Tibial artery (tissue), 4 donors: ENCODE measurements around the gene BEGAIN.

Experiments
- DNase-seq, 2 donors: peaks; one replicate each; pipeline ENCODE4 v3.0.0-alpha.2; 2019
- H3K27ac ChIP-seq, 2 donors: fragments of 200-600 bp; sonication (generic) in 1 of 2; 1 replicate in 1 of 2; 2 replicates in 1 of 2; pipeline ENCODE4 v1.5.1; 2018 to 2019; ENCODE audit warnings: mild to moderate bottlenecking in 1 of 2
- H3K27me3 ChIP-seq, 2 donors: fragments of 200-600 bp; sonication (generic) in 1 of 2; one replicate each; pipeline versions ENCODE4 v1.5.1 to v1.6.0; 2016 to 2019
- H3K36me3 ChIP-seq, 3 donors: fragments of 200-600 bp; sonication (generic) in 2 of 3; one replicate each; pipeline ENCODE4 v1.5.1; 2016 to 2019; ENCODE audit warnings: mild to moderate bottlenecking in 2 of 3
- H3K4me1 ChIP-seq, 4 donors: fragments of 200-600 bp; sonication (generic) in 2 of 4; 1 replicate in 3 of 4; 2 replicates in 1 of 4; pipeline ENCODE4 v1.5.1; 2016 to 2019
- H3K4me3 ChIP-seq, 2 donors: fragments of 200-600 bp; sonication (generic) in 1 of 2; 1 replicate in 1 of 2; 2 replicates in 1 of 2; pipeline ENCODE4 v1.5.1; 2018 to 2019; ENCODE audit warnings: mild to moderate bottlenecking in 2 of 2
- H3K9me3 ChIP-seq, 3 donors: fragments of 200-600 bp; sonication (generic) in 1 of 3; one replicate each; pipeline ENCODE4 v1.5.1; 2016 to 2019
- intact Hi-C: fragments of 100-400 bp; cut with DNase I; formaldehyde crosslinking; loops from one replicate; pipeline ENCODE4 v1.15.0; 2023; ENCODE audit warnings: low total_unique reads
- TF ChIP-seq, protein P1 (sequence below), 2 experiments: fragments of 200-600 bp in 1 of 2; fragments of 450-650 bp in 1 of 2; IDR thresholded peaks; one replicate each; pipeline ENCODE4 v1.5.1; 2017 to 2019; ENCODE audit warnings: antibody characterized with exemption in 2 of 2, mild to moderate bottlenecking in 1 of 2, moderate library complexity in 1 of 2

The BEGAIN gene

DNA sequence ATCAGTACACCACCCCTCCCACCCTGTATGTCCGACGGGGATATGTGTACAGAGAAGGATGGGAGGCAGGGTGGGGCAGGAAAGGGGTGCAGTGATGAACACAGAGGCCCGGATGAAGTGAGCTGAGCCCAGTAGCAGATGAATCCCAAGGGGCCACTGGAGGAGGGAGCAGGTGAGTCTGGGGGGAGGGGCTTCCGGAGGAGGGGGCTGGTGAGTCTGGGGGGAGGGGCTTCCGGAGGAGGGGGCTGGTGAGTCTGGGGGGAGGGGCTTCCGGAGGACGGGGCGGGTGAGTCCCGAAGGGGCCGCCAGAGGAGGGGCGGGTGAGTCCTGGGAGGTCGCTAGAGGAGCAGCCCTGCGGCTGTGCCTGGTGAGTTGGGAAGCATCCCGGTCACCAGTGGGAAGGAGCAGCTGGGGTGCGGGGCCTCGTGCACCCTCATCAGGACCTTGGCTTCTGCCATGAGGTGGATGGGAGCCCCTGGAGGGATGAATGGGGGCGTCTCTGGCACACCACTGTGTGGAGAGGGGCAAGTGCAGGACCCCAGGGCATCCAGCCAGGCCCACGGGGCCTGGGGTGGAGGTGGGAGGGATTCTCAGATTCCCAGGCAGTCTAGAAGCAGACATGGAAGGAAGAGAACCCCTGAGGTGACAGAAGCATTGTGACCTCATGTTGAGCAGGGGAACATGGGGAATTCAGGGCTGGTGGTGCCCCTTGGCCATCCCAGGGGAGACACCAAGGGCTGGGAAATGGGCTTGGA lies 14.0 kb downstream of the BEGAIN start:
- H3K9me3 ChIP-seq = no peaks in the 10 kb centered on the region
- no peak overlapping the region for H3K4me3 ChIP-seq
- peaks cover 3 to 68% of the 10 kb centered on the region in 2 donors for H3K27me3 ChIP-seq
- H3K36me3 ChIP-seq = no peaks in the 10 kb centered on the region
- no peak overlapping the region for H3K27ac ChIP-seq
- intact Hi-C loops = no loop called here
- DNase-seq = no peak
- peaks cover 0 to 11% (median 8%) of the 10 kb centered on the region in 4 donors for H3K4me1 ChIP-seq
- TF ChIP-seq, protein P1, sequence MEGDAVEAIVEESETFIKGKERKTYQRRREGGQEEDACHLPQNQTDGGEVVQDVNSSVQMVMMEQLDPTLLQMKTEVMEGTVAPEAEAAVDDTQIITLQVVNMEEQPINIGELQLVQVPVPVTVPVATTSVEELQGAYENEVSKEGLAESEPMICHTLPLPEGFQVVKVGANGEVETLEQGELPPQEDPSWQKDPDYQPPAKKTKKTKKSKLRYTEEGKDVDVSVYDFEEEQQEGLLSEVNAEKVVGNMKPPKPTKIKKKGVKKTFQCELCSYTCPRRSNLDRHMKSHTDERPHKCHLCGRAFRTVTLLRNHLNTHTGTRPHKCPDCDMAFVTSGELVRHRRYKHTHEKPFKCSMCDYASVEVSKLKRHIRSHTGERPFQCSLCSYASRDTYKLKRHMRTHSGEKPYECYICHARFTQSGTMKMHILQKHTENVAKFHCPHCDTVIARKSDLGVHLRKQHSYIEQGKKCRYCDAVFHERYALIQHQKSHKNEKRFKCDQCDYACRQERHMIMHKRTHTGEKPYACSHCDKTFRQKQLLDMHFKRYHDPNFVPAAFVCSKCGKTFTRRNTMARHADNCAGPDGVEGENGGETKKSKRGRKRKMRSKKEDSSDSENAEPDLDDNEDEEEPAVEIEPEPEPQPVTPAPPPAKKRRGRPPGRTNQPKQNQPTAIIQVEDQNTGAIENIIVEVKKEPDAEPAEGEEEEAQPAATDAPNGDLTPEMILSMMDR (IDR thresholded peaks at IDR 0.05) = no peak

DNA sequence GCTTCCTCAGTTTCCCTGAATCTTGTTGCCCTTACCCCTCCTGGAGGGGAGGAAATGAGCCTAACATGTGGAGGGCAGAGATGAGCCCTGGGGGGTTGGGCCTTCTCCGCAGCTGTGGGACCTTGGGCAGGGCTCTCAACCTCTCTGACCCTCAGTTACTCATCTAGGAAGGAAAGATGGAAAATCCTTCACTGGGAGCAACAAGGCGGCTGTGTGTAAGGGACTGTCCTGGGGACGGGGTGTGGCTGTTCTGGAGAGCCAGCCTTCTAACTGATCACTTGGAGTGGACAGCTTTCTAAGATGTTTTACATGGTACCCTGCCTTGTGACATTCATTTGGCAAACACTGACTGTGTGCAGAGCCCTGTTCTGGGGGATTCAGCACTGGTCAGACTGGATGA lies 14.7 kb downstream of the BEGAIN start:
- Histone ChIP-seq H3K27me3 (peaks cover 3 to 74% of the 10 kb centered on the region in 2 donors), H3K36me3 (no peaks in the 10 kb centered on the region), H3K4me3 (no peak overlapping the region), H3K4me1 (peaks cover 0 to 18% (median 14%) of the 10 kb centered on the region in 4 donors), H3K27ac (no peak overlapping the region), H3K9me3 (no peaks in the 10 kb centered on the region)
- TF ChIP-seq, protein P1 (IDR thresholded peaks at IDR 0.05) = no peak
- intact Hi-C loops = no loop called here
- no peak for DNase-seq

DNA sequence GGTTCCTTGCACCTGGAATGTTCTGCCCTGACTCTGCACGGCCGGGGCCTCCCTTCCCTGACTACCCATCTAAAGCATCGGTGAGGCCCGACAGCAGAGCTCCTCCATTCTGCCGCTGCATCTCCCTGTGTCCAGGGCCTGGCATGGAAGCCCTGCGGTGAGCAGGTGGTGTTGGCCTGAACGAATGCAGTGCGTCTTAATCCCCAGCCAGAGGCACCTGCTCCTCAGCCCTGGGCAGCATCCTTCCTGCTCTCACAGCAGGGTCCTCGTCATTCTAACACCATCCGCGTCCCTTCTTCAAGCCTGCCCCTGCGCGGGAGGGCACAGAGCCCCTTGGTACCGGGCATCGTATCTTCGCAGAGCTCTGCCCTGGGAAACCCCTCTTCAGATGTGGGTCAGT lies 15.4 kb downstream of the BEGAIN start:
- intact Hi-C loops = no loop called here
- TF ChIP-seq, protein P1 (IDR thresholded peaks at IDR 0.05) = no peak
- H3K27me3 ChIP-seq = peaks cover 3 to 81% of the 10 kb centered on the region in 2 donors
- H3K36me3 ChIP-seq = no peaks in the 10 kb centered on the region
- no peak overlapping the region for H3K4me3 ChIP-seq
- no peaks in the 10 kb centered on the region for H3K9me3 ChIP-seq
- DNase-seq = no peak
- H3K4me1 ChIP-seq = peaks cover 0 to 25% (median 21%) of the 10 kb centered on the region in 4 donors
- H3K27ac ChIP-seq = no peak overlapping the region

DNA sequence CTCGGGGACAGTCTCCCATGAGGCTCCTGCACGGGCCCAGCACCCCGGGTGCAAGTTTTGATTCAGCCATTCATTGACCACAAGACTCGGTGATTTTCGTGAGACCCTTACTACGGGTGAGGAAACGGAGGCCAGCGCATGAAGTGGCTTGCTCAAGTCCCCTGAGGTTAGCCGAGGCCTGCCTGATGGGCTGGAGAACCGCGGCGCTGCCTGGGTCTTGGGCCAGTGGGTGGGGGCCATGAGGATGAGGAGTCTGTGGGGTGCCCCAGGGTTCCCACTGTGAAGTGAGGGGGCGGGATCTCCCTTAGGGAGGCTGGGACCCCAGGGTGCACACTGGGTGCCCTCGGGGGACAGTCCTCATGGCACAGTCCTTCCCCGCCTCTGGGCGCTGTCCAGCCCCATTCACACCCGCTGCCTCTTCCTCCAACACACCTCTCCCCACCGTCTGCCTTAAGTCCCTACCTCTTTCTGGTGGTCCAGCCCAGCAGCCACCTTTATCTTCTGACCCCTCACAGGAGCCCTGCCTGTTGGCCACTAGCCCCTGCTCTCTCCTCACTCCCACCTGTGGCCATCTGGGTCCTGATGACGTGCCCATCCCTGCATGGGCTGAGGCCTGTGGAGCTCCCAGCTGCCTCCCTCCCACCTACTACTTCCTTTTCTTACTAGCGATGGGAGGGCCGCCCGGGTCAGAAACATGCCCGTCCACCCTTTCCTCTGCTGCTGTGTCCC lies 16.3 kb downstream of the BEGAIN start:
- no peaks in the 10 kb centered on the region for H3K36me3 ChIP-seq
- no peak overlapping the region for H3K4me3 ChIP-seq
- H3K9me3 ChIP-seq = no peaks in the 10 kb centered on the region
- no peak overlapping the region for H3K27ac ChIP-seq
- TF ChIP-seq, protein P1 (IDR thresholded peaks at IDR 0.05) = no peak
- intact Hi-C loops = no loop called here
- peaks cover 3 to 87% of the 10 kb centered on the region in 2 donors for H3K27me3 ChIP-seq
- H3K4me1 ChIP-seq = peaks cover 0 to 25% (median 21%) of the 10 kb centered on the region in 4 donors
- no peak for DNase-seq

DNA sequence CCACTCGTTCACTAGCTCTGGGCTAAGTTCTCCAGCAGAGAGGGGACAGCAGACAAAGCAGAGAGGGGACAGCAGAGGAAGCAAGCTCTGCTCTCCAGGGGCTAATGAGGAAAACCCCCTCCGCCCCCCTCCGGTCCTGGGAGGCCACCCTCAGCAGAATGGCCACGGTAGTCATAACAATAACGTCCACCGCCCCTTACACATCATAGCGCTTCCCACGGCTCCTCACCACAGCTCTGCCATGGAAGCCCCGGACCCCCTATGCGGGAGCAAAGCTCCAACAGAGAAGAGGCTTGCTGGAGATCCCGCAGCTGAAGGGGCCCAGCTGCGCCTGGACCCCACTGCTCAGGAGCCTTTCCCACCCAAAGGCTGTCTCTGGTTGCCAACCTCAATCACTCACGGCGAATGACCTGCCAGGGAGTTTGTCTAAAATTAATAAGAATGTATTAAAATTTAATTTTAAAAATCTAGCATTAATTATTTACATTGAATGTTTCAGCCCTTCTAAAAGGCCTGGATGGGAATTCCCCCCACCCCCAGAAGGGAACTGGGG lies 17.4 kb downstream of the BEGAIN start:
- DNase-seq = no peak
- H3K4me3 ChIP-seq = no peak overlapping the region
- intact Hi-C loops = no loop called here

More for the DNA sequence above, 17.4 kb downstream of the BEGAIN start:
- H3K27ac ChIP-seq = no peak overlapping the region
- peaks cover 3 to 95% of the 10 kb centered on the region in 2 donors for H3K27me3 ChIP-seq
- H3K36me3 ChIP-seq = no peaks in the 10 kb centered on the region
- TF ChIP-seq, protein P1 (IDR thresholded peaks at IDR 0.05) = no peak
- H3K9me3 ChIP-seq = no peaks in the 10 kb centered on the region
- peaks cover 0 to 25% (median 21%) of the 10 kb centered on the region in 4 donors for H3K4me1 ChIP-seq
